ENCODE data around the gene THOC5.

DNA sequence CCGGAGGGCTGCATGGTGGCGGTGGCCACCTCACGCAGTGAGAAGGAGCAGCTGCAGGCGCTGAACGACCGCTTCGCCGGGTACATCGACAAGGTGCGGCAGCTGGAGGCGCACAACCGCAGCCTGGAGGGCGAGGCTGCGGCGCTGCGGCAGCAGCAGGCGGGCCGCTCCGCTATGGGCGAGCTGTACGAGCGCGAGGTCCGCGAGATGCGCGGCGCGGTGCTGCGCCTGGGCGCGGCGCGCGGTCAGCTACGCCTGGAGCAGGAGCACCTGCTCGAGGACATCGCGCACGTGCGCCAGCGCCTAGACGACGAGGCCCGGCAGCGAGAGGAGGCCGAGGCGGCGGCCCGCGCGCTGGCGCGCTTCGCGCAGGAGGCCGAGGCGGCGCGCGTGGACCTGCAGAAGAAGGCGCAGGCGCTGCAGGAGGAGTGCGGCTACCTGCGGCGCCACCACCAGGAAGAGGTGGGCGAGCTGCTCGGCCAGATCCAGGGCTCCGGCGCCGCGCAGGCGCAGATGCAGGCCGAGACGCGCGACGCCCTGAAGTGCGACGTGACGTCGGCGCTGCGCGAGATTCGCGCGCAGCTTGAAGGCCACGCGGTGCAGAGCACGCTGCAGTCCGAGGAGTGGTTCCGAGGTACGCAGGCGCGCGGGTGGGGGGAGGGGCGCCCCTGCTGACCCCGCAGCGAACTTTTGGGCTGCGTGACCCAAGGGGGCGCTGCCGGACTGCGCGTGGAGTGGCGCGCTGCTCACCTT is 72.9 kb downstream of the THOC5 start:
- no peak for TF ChIP-seq CTCF (IDR thresholded peaks at IDR 0.05; ENCODE audit: poor library complexity)
- peak; percentile 36 for TF ChIP-seq EZH2 (IDR thresholded peaks at IDR 0.05; ENCODE audit: borderline replicate concordance)
- TF ChIP-seq EZH2phosphoT487 (IDR thresholded peaks at IDR 0.05; ENCODE audit: low read depth, severe bottlenecking, unreplicated experiment) = no peak

Data from hepatocyte (in vitro differentiated cells).